Stimulated activated CD8-positive, alpha-beta memory T cell treated with anti-CD3 and anti-CD28 coated beads, Interleukin-15, amount 100 ng/mL, for 24 hours (primary cell): ENCODE measurements around the gene PDE8A.

Source experiments
- DNase-seq: peaks from one replicate; pipeline ENCODE4 v3.0.0-alpha.2; 2020; ENCODE audit warnings: low read depth

PDE8A gene

GRCh38 chr15:85088300-85088699 is 106.6 kb downstream of the PDE8A start:
- DNase-seq = no peak

GRCh38 chr15:85089929-85090597 is 108.4 kb downstream of the PDE8A start:
- no peak for DNase-seq

DNA sequence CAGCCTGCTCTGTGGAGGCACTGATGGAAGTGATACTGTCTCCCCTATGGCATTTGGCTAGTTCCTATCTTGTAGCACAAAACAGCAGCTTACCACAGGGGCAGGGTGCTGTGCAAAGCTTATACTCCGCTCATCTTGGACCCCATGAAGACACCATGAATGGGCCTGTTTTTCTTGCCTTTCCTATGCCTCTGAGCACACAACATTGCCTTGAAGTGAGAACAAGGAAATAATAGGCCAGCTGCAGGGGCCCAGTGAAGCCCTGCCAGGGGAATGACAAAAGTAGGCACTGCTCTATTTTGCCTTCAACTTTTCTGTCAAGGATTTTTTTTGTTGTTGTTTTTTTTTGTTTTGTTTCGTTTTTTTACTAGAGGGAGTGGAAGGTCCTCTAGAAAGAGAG is 110.3 kb downstream of the PDE8A start:
- DNase-seq = no peak

GRCh38 chr15:85094685-85095084 is 113.0 kb downstream of the PDE8A start:
- no peak for DNase-seq

DNA sequence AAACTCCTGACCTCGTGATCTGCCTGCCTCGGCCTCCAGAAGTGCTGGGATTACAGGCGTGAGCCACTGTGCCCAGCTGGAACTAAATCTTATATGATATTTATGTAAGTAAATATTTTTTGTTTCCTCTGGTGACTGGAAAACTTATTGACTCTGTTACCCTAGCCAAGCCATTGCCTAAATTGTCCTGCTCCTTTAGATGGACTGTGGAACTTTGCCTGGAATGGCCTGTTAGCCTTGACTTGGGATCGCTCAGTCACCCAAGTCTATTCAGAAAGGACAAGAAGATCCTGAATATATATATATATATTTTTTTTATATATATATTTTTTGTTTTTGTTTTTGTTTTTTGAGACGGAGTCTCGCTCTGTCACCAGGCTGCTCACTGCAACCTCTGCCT is 113.9 kb downstream of the PDE8A start:
- no peak for DNase-seq

GRCh38 chr15:85097250-85097649 is 115.6 kb downstream of the PDE8A start:
- no peak for DNase-seq

DNA sequence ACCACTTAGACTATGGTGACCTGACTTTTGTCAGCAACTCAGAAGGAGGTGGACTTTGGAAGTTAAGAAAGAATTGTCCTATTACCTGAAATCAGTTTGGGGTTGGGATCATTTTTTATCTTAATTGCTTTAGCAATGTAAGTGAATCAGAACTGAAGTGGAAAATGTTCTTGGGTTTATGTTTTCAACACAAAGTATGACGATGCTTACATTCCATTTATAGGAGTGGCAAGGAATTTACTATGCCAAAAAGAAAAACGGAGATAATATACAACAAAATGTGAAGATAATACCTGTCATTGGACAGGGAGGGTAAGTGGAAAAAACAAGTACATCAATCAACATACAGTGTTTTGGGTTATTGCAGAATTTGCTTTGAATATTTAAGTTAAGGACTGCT is 116.1 kb downstream of the PDE8A start:
- DNase-seq = no peak

GRCh38 chr15:85099195-85099803 is 117.6 kb downstream of the PDE8A start:
- DNase-seq = no peak

GRCh38 chr15:85100186-85100937 is 118.7 kb downstream of the PDE8A start:
- DNase-seq = no peak

DNA sequence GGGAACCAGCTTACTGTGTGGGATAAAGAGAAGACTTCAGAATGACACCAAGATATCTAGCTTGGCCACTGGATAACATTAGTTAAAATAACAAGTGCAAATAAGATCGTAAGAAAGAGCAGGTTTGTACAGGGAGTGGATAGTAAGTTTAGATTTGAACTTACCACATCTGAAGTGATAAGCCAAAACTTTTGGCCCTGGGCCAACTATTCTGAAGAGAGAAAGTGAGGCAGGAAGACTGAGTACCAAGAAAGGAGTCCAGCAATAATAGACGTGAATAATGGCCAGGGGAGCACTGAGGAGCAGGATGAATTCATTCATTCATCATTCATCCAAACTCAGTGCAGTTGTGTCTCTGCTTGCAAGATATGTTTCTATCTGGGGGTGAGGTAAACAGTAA is 122.9 kb downstream of the PDE8A start:
- no peak for DNase-seq

- DNase-seq = no peak
These were observed 126.5 kb downstream of the PDE8A start for GRCh38 chr15:85108136-85108535.

DNA sequence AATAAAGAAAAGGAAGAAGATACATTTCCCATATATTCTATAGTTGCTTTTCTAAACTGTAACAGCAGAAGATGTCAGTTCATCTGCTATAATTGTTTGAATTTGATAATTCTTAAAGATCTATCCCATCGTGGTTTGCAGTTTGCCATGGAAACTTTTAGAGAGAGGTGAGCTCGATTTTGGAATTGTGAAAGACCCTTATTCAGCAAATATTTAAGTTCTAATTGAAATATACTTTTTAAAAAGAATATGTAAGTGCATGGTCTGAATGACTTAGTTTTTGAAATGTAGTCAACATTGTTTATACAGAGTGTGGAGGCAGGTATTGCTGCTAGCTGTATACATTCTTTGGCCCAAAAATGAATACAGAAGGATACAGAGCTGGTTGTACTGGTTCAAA is 127.7 kb downstream of the PDE8A start:
- DNase-seq = no peak

DNA sequence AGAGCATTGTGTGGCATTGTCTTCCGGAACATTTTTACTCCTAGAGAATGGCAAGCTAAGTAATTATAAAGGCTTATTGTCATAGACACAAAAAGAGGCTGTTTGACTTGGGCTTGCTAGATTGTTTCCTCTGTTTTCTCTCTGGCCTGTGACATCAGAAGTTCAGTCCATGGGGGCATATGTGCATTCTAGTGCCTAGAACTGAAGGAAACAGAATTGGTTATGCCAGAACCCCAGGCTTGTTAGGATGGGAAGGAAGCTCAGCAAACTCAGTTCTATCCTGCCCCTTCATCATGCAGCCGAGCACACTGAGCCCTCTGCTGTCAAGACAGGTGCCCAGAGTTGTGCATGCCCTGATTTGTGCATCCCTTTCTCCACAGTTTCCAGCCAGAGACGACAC is 131.3 kb downstream of the PDE8A start:
- no peak for DNase-seq

DNA sequence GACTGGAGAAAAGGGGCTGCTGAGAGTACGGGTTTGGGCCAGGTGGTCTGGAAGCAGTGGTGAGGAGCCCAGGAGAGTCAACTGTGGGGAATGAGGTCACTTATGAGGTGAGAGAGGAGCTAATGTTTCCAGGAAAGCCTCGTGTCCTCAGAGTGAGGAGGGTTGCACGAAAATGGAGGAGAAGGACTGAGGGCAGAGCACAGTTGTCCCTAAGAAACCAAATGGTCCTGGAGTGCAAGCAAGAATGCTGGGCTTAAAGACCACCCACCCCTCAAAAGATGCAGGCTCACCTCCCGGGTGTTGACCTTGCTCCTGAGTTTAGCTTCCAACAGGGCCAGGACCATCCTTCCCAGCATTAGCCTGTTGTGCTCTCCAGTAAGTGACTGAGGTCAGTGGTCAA is 133.2 kb downstream of the PDE8A start:
- DNase-seq = no peak

- no peak for DNase-seq
These were observed 134.4 kb downstream of the PDE8A start for GRCh38 chr15:85116066-85116465.

DNA sequence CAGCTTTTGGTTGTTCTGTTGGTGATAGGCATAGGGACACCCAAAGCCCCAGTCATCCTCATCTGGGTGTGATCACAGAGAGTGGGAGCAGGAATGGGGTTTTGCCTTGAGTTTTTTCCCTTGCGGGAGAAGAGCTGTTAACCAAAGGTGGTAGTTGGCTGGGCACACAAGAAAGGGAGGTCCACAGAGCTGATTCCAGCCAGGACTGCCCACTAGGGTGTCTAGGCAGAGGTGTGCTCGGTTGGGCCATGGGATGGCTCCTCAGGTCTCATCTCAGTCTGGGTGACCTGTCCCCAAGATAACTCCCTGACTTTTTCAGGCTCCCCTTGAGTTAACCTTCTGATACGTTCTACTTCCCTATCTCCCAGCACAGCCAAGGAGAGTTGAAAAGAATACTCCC is 134.8 kb downstream of the PDE8A start:
- no peak for DNase-seq

- no peak for DNase-seq
These were observed 135.4 kb downstream of the PDE8A start for GRCh38 chr15:85116925-85117646.

GRCh38 chr15:85118173-85118572 is 136.5 kb downstream of the PDE8A start:
- no peak for DNase-seq

GRCh38 chr15:85118581-85118980 is 136.9 kb downstream of the PDE8A start:
- no peak for DNase-seq

GRCh38 chr15:85120351-85121113 is 138.9 kb downstream of the PDE8A start:
- DNase-seq = no peak

- DNase-seq = no peak
These were observed 142.5 kb downstream of the PDE8A start for GRCh38 chr15:85124173-85124572.

DNA sequence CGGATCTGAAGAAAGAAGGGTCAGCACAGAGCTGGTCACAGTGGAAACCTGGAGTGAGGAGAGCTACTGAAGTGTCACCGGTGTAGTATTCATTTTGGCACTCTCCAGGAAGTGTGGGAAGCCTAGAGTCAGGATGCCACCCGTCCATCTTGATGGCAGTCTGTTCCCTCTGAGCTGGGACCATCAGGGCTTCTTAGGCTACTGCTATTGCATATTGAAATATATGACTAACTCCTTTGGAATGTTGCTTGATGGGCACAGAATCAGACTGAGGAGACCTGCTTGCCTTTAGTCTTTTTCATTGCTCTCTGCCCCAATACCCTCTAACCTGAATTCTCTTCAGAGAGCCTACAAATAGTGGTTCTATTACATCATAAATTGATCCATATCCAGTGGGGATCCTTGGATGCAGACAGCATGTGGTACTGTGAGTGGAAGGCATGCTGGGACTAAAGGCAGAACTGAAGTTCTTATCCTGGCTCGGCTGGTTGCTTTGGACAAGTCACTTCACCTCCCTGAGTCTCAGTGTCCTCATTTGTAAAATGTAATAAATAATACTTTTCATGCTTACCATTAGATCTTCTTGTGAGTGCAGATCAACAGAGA is 143.5 kb downstream of the PDE8A start:
- DNase-seq = no peak
